Renal cortex interstitium (tissue), 11 donors: ENCODE results near the gene LIG4. TPM values are rescaled to one million over a fixed set of nuclear protein-coding genes. Genes with fewer than 3 reads are reported as not detected.

Experiments
- DNase-seq, 11 donors: peaks; one replicate each; pipeline ENCODE4 v3.0.0-alpha.2; 2013; ENCODE audit warnings: low read depth in 9 of 11, low spot score in 4 of 11; ENCODE audit errors: extremely low read depth in 1 of 11
- polyA plus RNA-seq, 3 donors: library from polyadenylated mRNA; unstranded; fragments of 120-200 nt; gene quantifications; one replicate each; pipeline ENCODE4 v1.2.1, GENCODE V29; 2013; ENCODE audit not compliant: insufficient read length in 3 of 3

Gene LIG4
- polyA plus RNA-seq, 3 donors, result 14.4 to 20.7 (median 19.1) TPM

DNA sequence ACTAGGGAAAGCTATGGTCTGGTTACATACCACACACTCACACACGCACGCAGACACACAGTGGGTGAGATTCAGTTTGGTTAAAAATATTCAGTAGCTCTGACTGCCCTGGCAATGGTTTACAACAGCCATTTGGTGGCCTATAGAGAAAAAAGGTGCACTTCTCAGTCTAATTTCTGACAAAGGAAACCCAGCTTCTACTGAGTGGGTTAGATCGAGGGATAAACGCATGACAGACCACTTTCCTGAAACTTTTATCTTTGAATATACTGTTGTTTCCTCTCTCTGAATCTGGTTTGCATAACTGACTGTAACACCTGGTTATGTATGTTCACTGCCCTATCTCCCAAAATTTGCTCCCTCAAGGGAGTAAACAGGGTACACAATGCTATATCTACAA, 2.5 kb downstream of the LIG4 start:
- no peak for DNase-seq

DNA sequence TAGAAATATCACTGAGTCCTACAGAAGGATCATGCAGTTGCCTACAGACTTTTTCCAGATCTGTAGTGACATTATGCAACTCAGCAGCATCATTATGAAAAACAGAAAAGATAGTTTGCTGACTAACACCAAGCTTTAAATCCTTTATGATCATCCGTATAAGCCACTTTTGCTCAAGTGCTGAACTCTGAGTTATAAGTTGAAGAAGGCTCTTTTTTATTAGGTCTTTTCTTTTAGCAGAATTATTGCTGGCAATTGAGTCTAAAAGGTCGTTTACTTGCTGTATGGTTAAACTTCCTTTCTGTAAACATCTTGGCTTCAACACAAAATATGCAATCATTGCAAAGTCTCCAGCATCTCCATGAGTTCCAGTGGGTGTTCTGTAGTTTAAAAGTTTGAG, 4.8 kb downstream of the LIG4 start:
- no peak for DNase-seq

DNA sequence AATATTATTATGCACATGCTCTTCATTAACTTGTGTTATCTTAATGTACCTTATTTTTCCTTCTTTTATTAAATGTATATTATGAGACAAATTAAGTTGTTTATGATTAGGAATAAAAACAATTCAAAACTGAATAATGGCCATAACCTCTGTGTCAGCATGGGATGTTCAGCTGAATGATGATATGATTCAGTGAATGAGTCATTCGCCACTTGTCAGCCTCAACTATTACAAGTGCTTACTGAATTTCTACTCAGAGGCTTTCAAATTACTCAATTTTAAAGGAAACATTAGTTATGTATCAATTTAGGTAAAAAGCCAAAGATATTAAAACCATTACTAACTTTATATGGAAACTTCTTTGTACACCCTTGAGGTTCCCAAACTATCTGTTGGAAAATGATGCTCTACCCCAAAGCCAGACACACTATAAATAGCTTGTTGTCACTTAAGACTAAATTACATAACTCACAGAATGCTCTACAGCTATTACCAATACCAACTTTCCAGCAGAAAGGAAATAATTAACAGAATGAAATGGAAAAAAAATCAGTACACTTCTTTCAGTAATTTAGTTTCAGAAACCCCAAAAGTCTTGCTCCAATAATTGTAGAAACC, 14.4 kb downstream of the LIG4 start:
- DNase-seq, result no peak

DNA sequence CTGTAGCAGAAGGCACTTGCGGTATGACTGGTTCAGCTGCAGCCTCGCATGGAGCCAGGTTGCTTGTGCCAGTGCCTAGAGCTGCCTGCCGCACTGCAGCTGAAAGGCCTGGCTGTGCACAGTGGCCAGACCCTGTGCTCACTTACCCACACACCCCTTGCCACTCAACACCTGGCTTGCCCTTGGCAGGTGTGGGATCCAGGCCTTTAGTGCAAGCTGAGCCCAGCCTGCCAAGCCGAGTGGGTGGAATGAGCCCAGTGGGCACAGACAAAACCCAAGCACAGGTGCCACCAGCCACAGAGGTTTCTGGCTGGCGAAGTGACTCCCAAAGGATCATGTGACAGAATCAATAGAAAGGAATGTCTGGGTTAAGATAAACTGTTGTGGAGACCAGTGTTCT, 19.5 kb downstream of the LIG4 start:
- no peak for DNase-seq

DNA sequence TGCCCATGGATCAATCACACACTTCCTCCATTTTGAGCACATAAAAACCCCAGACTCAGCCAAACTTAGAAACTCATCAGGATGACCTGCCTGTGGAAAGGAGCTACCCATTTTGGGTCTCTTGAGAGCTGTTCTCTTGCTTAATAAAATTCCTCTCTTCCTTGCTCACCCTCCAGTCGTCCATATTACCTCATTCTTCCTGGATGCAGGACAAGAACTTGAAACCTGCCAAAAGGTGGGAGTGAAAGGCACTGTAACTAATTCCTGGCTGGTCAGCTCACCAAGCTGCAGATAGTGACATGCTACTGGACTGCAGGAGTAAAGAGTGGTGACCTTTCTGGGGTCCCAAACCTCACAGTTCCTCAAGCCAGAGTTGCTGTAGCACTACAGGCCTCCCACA, 20.2 kb downstream of the LIG4 start:
- no peak for DNase-seq

DNA sequence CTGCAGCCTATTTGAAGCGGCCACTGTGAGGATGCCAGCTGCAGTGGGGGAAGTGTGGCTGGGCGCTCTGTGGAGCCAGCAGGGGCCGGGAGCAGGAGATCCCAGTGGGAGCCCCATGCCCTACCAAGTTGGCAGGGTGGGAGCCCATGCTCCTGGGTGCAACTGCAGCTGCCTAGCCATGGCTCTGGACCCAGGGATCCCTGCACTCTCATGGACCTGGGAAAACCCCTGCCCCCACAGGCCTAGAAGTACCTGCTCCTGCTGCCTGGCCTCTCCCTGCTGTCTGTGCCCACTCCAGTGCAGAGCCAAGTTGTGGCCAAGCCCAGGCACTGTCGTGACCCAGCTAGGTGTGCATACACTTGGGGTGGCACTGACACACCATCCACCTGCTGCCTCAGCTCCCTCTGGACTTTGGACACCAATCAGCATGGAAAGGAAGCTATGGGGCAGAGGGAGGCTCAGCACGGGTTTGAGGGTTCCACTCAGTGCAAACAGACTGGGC, 20.9 kb downstream of the LIG4 start:
- DNase-seq, result no peak

DNA sequence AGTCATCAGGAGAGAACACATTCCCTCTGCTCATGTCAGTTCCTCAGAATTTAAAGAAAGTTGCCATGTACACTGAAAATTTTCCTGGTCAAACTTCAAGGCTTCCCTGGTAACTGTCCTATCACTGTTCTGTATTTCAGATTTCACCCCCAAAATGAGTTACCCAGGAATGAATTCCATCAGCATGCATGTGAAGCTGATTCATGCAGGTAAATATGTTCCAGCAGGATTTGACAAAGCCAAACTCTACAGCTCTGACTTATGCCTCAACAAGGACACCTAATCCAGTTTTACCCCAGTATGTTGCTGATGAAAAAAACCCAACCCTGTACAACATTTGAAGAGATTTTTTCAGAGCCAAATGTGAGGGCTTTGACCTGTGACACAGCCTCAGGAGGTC, 21.5 kb downstream of the LIG4 start:
- DNase-seq, result no peak

DNA sequence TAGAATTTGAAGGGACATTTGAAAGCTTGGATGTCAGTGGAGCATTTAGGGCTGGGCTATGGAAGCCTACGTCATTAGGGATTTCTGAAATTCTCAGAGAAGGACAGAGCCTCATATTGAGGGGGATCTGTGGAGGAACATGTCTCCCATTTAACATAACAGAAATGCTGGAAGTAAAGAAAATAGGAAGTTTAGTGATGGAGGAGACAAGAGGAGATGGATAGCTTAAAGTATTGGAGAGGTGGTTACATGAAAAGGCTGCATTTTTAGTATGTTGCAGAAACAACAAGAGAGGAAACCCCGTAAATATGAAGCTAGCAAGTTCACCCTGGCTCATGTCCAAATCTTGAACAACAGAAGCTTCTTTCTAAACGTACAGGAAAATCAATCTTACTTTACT, 24.4 kb downstream of the LIG4 start:
- DNase-seq, result no peak

DNA sequence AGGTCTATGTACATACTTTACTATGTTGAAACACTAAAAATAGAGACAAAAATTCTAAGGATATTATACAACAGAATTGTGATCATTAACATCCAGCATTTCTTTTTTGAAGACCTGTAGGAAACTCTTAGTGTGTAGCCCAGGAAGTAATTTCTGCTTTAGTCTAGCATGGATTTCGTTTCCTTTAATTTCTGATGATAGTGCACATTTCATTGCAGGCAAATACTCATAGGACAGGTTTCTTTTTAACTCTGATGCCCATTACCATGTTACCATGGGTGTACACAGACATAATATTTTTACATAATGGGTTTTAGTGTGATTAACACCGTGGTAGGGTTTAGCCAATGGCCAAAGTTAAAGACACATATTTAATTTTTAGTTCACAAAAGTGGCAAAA, 27.1 kb downstream of the LIG4 start:
- DNase-seq, result no peak

DNA sequence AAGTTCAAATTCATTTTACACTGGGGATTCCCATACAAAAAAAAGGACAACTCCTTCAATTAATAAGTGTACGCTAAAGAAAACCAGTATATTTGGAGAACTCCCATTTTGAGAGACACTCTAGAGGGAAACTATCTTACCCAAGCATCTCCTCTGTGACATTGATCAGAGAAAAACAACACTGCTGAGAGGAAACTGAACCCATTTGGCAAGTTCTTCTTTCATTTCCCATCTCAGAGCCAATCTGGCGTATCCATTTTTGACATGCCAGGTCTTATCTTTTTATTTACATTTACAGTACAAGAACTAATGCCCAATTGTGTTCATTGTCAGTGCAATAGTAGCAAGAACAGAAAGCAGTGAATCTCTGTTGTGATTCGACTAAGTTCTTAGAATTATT, 30.1 kb downstream of the LIG4 start:
- DNase-seq, result no peak

DNA sequence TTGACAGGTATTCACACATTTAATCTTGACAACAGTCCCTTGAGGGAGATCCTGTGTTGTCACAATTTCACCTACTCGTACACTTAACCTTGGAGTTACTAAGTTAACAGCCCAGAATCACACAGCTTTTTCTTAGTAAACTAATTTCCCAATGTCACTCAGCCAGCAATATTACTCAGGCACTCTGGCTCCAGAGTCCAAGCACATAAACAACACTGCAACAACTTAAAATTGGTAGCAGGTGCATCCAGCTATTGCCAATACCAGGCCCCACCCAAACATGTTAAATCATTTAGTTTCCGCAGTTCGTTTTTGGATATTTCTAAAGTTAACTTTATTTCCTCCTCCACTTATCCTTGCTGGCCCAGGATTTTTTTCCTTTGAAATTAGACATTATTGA, 32.7 kb downstream of the LIG4 start:
- DNase-seq, result no peak

DNA sequence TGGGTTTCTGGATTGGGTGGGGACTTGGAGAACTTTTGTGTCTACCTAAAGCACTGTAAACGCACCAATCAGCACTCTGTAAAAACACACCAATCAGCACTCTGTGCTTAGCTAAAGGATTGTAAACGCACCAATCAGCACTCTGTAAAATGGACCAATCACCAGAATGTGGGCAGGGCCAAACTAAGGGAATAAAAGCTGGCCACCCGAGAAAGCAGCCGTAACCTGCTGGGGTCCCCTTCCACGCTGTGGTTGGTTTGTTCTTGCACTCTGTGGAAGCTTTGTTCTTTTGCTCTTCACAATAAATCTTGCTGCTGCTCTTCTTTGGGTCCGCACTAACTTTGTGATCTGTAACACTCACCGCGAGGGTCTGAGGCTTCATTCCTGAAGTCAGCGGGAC, 37.3 kb downstream of the LIG4 start:
- no peak for DNase-seq

DNA sequence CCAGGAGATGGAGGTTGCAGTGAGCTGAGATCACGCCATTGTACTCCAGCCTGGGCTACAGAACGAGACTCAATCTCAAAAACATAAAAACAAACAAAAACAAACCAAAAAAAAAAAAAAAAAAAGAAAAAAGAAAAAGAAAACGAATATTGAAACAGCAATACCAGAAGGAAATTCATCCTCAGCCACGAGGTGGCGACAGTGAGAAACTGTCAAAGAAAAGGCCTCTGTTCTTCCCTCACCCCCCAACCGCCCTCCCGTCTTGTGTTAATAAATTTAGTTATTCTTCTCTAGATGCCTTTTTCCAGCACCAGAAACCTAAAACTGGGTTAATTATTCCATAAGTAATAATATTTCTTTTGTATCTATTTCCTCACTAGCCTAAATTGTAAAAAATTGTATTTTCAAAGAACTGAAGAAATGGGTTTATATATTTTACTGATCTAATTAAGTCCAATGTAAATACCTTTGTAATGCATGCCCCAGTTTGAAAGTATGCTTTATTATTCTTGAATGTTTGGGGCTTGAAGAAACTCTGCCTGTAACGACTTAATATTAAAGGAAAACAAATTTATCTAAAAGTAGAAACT, 38.6 kb downstream of the LIG4 start:
- no peak for DNase-seq

DNA sequence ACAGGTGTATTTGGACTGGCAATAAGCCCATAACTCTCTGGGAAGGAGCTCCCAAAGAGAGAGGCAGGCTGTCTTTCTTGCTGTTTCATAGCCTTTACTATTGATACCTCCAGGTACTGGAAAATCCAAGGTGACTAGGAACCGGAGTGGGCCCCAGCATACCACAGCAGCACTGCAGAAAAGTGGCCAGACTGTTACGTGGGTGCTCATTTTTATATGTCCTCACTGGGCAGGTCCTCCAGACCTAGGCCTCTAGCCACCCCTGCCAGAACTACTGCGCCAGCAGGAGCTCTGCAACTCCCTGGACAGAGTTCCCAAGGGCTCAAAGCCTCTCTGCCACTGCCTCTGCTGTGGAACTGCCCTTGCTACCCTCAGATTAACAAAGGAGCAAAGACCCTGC, 46.4 kb downstream of the LIG4 start:
- no peak for DNase-seq

DNA sequence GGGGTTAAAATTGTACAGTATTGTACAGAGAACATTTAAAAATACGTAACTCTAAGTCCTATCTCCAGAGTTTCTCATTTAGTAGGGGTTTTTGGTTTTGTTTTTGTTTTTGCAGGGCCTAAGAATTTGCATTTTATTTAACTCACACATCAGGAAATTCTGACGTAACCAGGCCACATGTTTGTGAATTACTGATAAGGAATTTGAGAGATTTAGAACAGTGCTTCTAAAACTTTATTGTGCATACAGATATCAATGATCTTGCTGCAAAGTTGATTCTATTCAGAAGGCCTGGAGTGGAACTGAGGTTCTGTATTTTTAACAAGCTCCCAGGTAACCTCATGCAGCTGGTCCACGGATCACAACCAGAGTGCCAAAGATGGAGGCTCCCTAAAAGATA, 49.3 kb downstream of the LIG4 start:
- no peak for DNase-seq

DNA sequence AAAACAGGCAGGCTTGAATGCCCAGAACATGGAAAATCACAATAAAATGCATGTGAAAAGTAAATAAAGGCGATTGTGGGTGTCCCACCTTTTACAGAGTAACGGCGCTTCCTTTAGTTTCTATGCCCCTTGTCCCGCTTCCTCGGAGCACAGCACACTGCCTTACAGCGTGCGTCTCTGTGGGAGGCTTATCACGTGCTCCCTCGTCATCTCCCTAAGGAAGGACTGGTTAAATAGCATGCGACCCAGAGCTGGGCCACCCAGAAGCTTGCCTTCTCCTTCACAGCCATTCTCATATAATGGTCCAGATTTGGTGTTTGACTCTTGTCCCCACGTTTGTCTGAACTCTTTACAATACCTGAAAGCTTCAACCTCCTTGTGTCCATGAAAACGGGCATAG, 56.6 kb downstream of the LIG4 start:
- no peak for DNase-seq

Other genes with a start within 250 kb of the LIG4 start
- 10 to 100 TPM; 13.4 to 16.3 (median 14.4) TPM for gene ABHD13, start 2.9 kb upstream of the LIG4 start, polyA plus RNA-seq
- gene TNFSF13B, start 54.2 kb upstream of the LIG4 start, polyA plus RNA-seq, result 1 to 10 TPM; 1.0 to 2.3 (median 1.1) TPM